ENCODE data around the gene KLK13.

Gene KLK13

GRCh38 chr19:51018745-51019543, 45.9 kb downstream of the KLK13 start:
- no peak for DNase-seq

DNA sequence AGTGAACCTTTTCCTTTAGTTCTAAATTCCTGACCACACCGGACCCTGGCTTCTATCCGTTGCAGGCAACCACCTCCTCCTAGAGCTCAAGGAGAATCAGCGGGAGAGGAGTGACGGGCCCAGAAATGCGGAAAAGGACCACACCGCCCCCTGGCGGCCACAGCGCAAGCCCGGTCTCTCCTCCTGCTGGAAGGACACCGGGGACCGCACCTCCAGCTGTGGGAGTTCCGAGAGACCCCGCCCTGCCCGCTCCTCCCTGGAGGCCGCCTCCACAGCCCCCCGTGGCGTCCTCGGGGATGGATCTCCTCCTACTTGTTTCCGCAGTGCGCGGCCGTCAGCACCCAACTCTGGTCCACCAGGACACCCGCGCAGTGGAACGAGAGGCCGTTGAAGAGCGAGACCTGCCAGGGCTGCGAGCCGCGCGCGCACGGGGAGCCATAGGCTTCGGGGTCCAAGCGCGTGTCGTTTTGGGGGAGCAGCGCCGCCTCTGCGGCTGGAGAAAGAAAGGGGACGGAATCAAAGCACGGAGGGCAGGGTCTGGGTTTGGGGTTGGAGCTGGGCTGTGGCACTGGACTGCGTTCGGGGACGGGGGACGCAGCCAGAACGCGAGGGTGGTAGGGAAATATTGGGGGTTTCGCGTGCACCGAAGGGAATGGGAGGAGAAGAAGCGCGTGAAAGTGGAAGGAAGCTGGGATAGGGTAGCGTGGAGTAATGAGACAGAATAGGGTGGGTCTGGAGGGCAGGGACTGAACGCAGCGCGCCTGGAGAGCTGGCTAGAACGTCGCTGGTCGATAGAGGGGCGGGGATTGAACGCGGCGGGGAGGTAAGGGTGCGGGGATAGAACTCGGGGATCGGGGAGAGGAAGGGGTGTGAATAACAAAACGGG, 47.9 kb downstream of the KLK13 start:
- no peak for DNase-seq

DNA sequence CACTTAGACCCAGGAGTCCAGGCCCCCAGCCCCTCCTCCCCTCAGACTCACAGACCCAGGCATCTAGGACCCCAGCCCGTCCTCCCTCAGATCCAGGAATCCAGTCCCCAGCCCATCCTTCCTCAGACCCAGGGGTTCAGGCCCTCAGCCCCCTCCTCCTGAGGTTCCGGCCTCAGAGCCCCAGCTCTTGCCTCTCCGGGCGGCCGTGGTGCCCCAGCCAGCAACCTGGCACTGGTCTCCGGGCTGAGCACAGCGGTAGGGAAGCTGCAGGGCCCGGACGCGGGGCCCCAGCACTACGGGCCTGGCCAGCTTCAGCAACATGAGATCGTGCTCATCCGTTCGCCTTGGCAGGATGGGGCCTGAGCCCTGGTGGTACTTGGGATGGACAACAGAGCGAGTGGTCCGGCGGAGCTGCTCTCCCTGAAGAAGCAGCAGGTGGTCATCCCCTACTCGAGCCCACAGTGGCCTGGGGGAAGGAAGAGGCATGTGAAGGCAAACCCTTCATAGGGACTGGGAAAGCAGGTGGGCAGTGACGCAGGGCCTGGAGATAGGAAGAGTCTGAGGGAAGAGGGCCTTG, 49.1 kb downstream of the KLK13 start:
- DNase-seq, result no peak

DNA sequence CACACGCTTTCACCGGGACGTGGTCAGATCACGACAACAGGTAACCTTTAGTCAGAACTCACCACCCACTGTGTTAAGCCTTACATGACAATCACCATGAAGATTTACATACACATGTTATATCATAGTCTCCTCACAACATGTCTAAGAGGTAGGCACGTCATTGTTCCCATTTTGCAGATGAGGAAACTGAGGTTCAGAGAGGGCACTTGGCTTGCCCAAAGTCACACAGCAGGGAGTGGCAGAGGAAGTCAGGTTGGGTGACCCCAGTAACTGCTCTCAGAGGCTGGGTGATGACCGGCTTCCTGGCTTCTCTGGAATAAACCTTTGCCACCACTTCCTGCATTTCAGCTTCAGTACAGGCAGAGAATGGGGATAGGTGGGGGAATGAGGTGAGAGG, 50.6 kb downstream of the KLK13 start:
- no peak for DNase-seq

- DNase-seq, result no peak
Measured at GRCh38 chr19:51012661-51013190, 52.2 kb downstream of the KLK13 start.

- no peak for DNase-seq
Measured at GRCh38 chr19:51010066-51010795, 54.7 kb downstream of the KLK13 start.

GRCh38 chr19:51009061-51009891, 55.6 kb downstream of the KLK13 start:
- no peak for DNase-seq

DNA sequence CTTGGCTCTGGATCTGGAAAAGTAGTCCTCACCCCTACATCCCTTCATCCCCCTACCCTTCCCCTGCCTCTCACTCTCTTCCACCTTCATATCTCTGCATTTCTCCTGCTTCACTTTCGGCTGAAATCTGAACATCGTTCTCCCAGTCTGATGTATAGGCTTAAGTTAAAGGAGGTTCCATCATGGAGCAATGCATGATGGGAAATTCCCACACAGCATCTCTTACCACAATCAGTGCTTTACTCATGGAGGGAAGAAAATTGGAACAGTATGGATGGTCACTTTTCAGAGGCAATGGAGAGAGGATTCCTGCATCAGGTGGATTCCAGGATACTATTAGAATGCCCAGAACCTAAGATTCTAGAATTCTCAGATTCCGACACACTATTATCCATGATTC, 57.4 kb downstream of the KLK13 start:
- DNase-seq, result no peak

DNA sequence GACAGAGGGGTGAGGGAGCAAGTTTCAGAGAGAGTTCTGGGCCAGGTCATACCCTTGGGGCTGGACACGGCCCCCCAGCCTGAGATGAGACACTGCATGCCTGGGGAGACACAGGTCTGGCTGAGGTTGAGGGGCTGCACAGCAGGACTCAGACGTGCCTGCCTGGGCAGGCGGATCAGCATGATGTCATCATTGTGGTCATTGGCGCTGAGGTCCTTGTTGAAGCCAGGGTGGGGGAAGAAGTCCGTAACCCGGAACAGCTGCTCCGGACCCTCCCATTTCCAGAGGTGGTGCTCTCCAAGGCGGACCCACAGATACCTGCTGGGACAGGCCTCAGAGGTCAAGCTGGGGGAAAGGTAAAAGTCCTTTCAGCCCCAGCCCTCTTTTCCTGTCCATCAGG, 58.5 kb downstream of the KLK13 start:
- no peak for DNase-seq
